HEK293 (cell line): Measurements from ENCODE around the gene TBC1D22A.

Experiments used
- CTCF ChIA-PET: fragments of 350-600 bp; formaldehyde crosslinking; extraction: SDS; loops from one replicate; lab custom pipeline; 2021; ENCODE audit warnings: antibody characterized with exemption; lab: Yijun Ruan, JAX
- POLR2A ChIA-PET: fragments of 300-600 bp; formaldehyde crosslinking; extraction: SDS; loops from one replicate; lab custom pipeline; 2020; ENCODE audit warnings: antibody characterized with exemption, inconsistent platforms; lab: Yijun Ruan, JAX
- H3K27ac ChIP-seq: fragments of 200-500 bp; sonication (Bioruptor generic); 2 replicates; pipeline ENCODE4 v1.5.1; 2014; ENCODE audit warnings: low read depth, low read length, control low read depth, inconsistent platforms; ENCODE audit errors: extremely low read depth
- H3K36me3 ChIP-seq, 2 experiments: fragments of 200-500 bp in 1 of 2; sonication (Bioruptor generic) in 1 of 2; 1 replicate in 1 of 2; 2 replicates in 1 of 2; pipeline ENCODE4 v1.5.1; 2014 to 2017; ENCODE audit warnings: inconsistent platforms in 2 of 2, low read length in 2 of 2; ENCODE audit not compliant: control insufficient read depth in 2 of 2, insufficient read depth in 1 of 2
- H3K4me1 ChIP-seq: fragments of 200-500 bp; sonication (Bioruptor generic); 2 replicates; pipeline ENCODE4 v1.5.1; 2014; ENCODE audit warnings: mild to moderate bottlenecking, low read length, inconsistent platforms; ENCODE audit not compliant: control insufficient read depth, insufficient read depth
- H3K4me3 ChIP-seq: 2 replicates; pipeline ENCODE4 v1.5.1; 2011; ENCODE audit warnings: low read depth, mild to moderate bottlenecking, control low read depth, low read length, moderate library complexity
- H3K9me3 ChIP-seq: fragments of 200-500 bp; sonication (Bioruptor generic); 2 replicates; pipeline ENCODE4 v1.5.1; 2014; ENCODE audit warnings: low read depth, low read length, inconsistent platforms; ENCODE audit not compliant: control insufficient read depth, insufficient read depth
- BCL11A ChIP-seq: fragments of 450-650 bp; formaldehyde crosslinking; IDR thresholded peaks from 2 replicates; pipeline ENCODE4 v1.5.1; 2016; ENCODE audit warnings: low read depth, missing biosample characterization, missing genetic modification characterization
- FEZF1 ChIP-seq: fragments of 450-650 bp; formaldehyde crosslinking; IDR thresholded peaks from 2 replicates; pipeline ENCODE4 v1.5.1; 2016; ENCODE audit warnings: missing biosample characterization, missing genetic modification characterization
- REST ChIP-seq: fragments of 450-650 bp; formaldehyde crosslinking; IDR thresholded peaks from 2 replicates; pipeline ENCODE4 v1.5.1; 2016; ENCODE audit warnings: missing biosample characterization, missing genetic modification characterization
- SALL2 ChIP-seq: fragments of 450-650 bp; formaldehyde crosslinking; IDR thresholded peaks from 2 replicates; pipeline ENCODE4 v1.5.0; 2017; ENCODE audit warnings: missing biosample characterization, mild to moderate bottlenecking, missing genetic modification characterization, borderline replicate concordance
- ZBTB1 ChIP-seq: fragments of 450-650 bp; formaldehyde crosslinking; IDR thresholded peaks from 2 replicates; pipeline ENCODE4 v1.5.1; 2016; ENCODE audit warnings: missing biosample characterization, missing genetic modification characterization
- ZBTB21 ChIP-seq: fragments of 450-650 bp; formaldehyde crosslinking; IDR thresholded peaks from 2 replicates; pipeline ENCODE4 v1.5.1; 2017; ENCODE audit warnings: missing biosample characterization, missing genetic modification characterization
- ZFP37 ChIP-seq: fragments of 450-650 bp; formaldehyde crosslinking; IDR thresholded peaks from 2 replicates; pipeline ENCODE4 v1.5.1; 2016; ENCODE audit warnings: missing biosample characterization, missing genetic modification characterization
- ZNF10 ChIP-seq: fragments of 450-650 bp; formaldehyde crosslinking; IDR thresholded peaks from 2 replicates; pipeline ENCODE4 v1.5.1; 2017; ENCODE audit warnings: missing biosample characterization, missing genetic modification characterization
- ZNF140 ChIP-seq: fragments of 450-650 bp; formaldehyde crosslinking; IDR thresholded peaks from 2 replicates; pipeline ENCODE4 v1.5.1; 2016; ENCODE audit warnings: missing biosample characterization, missing genetic modification characterization
- ZNF148 ChIP-seq: fragments of 450-650 bp; formaldehyde crosslinking; IDR thresholded peaks from 2 replicates; pipeline ENCODE4 v1.5.0; 2017; ENCODE audit warnings: missing biosample characterization, missing genetic modification characterization, borderline replicate concordance
- ZNF223 ChIP-seq: fragments of 450-650 bp; formaldehyde crosslinking; IDR thresholded peaks from 2 replicates; pipeline ENCODE4 v1.5.1; 2016; ENCODE audit warnings: missing biosample characterization, missing genetic modification characterization
- ZNF335 ChIP-seq: fragments of 450-650 bp; formaldehyde crosslinking; conservative IDR thresholded peaks from 2 replicates; pipeline ENCODE4 v1.5.1; 2016; ENCODE audit warnings: missing biosample characterization, missing genetic modification characterization
- ZNF341 ChIP-seq: fragments of 450-650 bp; formaldehyde crosslinking; IDR thresholded peaks from 2 replicates; pipeline ENCODE4; 2016; ENCODE audit warnings: low read depth, missing biosample characterization, missing genetic modification characterization
- ZNF426 ChIP-seq: fragments of 450-650 bp; formaldehyde crosslinking; IDR thresholded peaks from 2 replicates; pipeline ENCODE4 v1.5.1; 2017; ENCODE audit warnings: missing biosample characterization, missing genetic modification characterization, mild to moderate bottlenecking, inconsistent platforms, moderate library complexity
- ZNF510 ChIP-seq: fragments of 450-650 bp; formaldehyde crosslinking; IDR thresholded peaks from 2 replicates; pipeline ENCODE4 v1.5.1; 2018; ENCODE audit warnings: mild to moderate bottlenecking, missing genetic modification characterization, missing biosample characterization; ENCODE audit not compliant: insufficient replicate concordance
- ZNF580 ChIP-seq: fragments of 450-650 bp; formaldehyde crosslinking; IDR thresholded peaks from 2 replicates; pipeline ENCODE4 v1.5.1; 2016; ENCODE audit warnings: missing biosample characterization, missing genetic modification characterization
- ZNF610 ChIP-seq: fragments of 450-650 bp; formaldehyde crosslinking; IDR thresholded peaks from 2 replicates; pipeline ENCODE4 v1.5.1; 2016; ENCODE audit warnings: missing biosample characterization, missing genetic modification characterization, borderline replicate concordance
- ZXDB ChIP-seq: fragments of 450-650 bp; formaldehyde crosslinking; IDR thresholded peaks from 2 replicates; pipeline ENCODE4 v1.5.1; 2016; ENCODE audit warnings: missing biosample characterization, missing genetic modification characterization

The TBC1D22A gene

GRCh38 chr22:46754110-46754799 lies 8.2 kb upstream of the TBC1D22A start:
- H3K4me1 ChIP-seq = no peaks in the 10 kb centered on the region
- ChIA-PET POLR2A (interaction anchor here (0.8 to 2.4 kb wide), 3 partner anchors 8 to 20 kb away, joined by 3 to 10 read pairs (median 9); partner anchors contain the start of gene TBC1D22A), CTCF (interaction anchor here (1.1 to 12.2 kb wide), 2 partner anchors 47 to 387 kb away, joined by 3 to 223 read pairs; no protein-coding TSS in a partner anchor)
- no peak for TF ChIP-seq ZNF426
- no peak for TF ChIP-seq ZNF10
- TF ChIP-seq ZNF335 (tag by site-specific recombination) = no peak
- TF ChIP-seq FEZF1 (tag by site-specific recombination) = no peak
- no peak for TF ChIP-seq REST
- no peak for TF ChIP-seq ZNF148 (tag by site-specific recombination)
- no peak for TF ChIP-seq ZNF223 (tag by site-specific recombination)
- TF ChIP-seq ZNF610 (tag by site-specific recombination) = no peak
- no peak for TF ChIP-seq ZFP37 (tag by site-specific recombination)
- TF ChIP-seq ZBTB21 (tag by site-specific recombination) = no peak
- no peaks in the 10 kb centered on the region for H3K9me3 ChIP-seq
- no peaks in the 10 kb centered on the region; a peak in 1 of 3 replicates for H3K36me3 ChIP-seq
- H3K27ac ChIP-seq = no peak overlapping the region; the same call in 1 of the 2 replicates
- no peak overlapping the region for H3K4me3 ChIP-seq

- ChIA-PET POLR2A (interaction anchor here (0.6 to 2.4 kb wide), 4 partner anchors 8 to 31 kb away, joined by 3 to 10 read pairs (median 6); partner anchors contain the start of gene TBC1D22A), CTCF (interaction anchor here (0.6 to 12.2 kb wide), 3 partner anchors 46 to 387 kb away, joined by 3 to 223 read pairs (median 3); no protein-coding TSS in a partner anchor)
- no peak overlapping the region for H3K27ac ChIP-seq
Measured at GRCh38 chr22:46754826-46755225, 7.6 kb upstream of the TBC1D22A start.

GRCh38 chr22:46755525-46755924 lies 6.9 kb upstream of the TBC1D22A start:
- TF ChIP-seq ZNF140 (tag by site-specific recombination) = no peak
- TF ChIP-seq ZNF510 (tag by site-specific recombination) = no peak
- no peak for TF ChIP-seq ZBTB1
- Histone ChIP-seq H3K4me1 (no peaks in the 10 kb centered on the region), H3K27ac (no peak overlapping the region), H3K9me3 (no peaks in the 10 kb centered on the region), H3K4me3 (no peak overlapping the region), H3K36me3 (peaks cover 0 to 4% of the 10 kb centered on the region in 2 experiments; a peak in 2 of 3 replicates)
- ChIA-PET POLR2A (interaction anchor here (2.4 kb wide), 1 partner anchor 18 kb away, joined by 10 read pairs; no protein-coding TSS in a partner anchor), CTCF (interaction anchor here (0.6 to 12.2 kb wide), 4 partner anchors 9 to 100 kb away, joined by 3 to 223 read pairs (median 5); no protein-coding TSS in a partner anchor)

More at GRCh38 chr22:46754826-46755225, 7.6 kb upstream of the TBC1D22A start:
- Histone ChIP-seq H3K9me3 (no peaks in the 10 kb centered on the region), H3K4me3 (no peak overlapping the region), H3K36me3 (no peaks in the 10 kb centered on the region; a peak in 1 of 3 replicates), H3K4me1 (no peaks in the 10 kb centered on the region)
- no peak for TF ChIP-seq ZNF341
- TF ChIP-seq SALL2 (tag by site-specific recombination) = no peak
- TF ChIP-seq ZNF426 = no peak
- TF ChIP-seq ZXDB (tag by site-specific recombination) = no peak
- TF ChIP-seq BCL11A = no peak
- TF ChIP-seq ZNF580 = no peak
